ENCODE data around the gene ENOSF1. TPM values are rescaled to one million over a fixed set of nuclear protein-coding genes. Genes with fewer than 3 reads are reported as not detected.
A peak's percentile ranks its signal among the peaks of the same experiment; 100 is the strongest.

The ENOSF1 gene
- total RNA-seq, 1 donor = 47.0 TPM

GRCh38 chr18:750456-750855, 38.0 kb upstream of the ENOSF1 start:
- H3K79me2 ChIP-seq (ENCODE audit: insufficient read depth, low read length) = peaks cover 2% of the 10 kb centered on the region
- H3K4me2 ChIP-seq (ENCODE audit: insufficient read depth, low read length) = no peak overlapping the region
- H3K36me3 ChIP-seq (ENCODE audit: insufficient read depth, low read length) = peaks cover 28% of the 10 kb centered on the region
- H3K27ac ChIP-seq (ENCODE audit: low read depth, low read length) = no peak overlapping the region
- DNase-seq (ENCODE audit: insufficient read length, low spot score, missing footprints) = no peak
- no peaks in the 10 kb centered on the region for H3K27me3 ChIP-seq (ENCODE audit: insufficient read depth, low read length)
- H4K20me1 ChIP-seq (ENCODE audit: insufficient read depth, low read length) = no peaks in the 10 kb centered on the region
- no peak overlapping the region for H3K4me3 ChIP-seq (ENCODE audit: insufficient read depth, low read length)
- no peaks in the 10 kb centered on the region for H3K9me3 ChIP-seq (ENCODE audit: low read depth, low read length)
- no peak overlapping the region for H2AFZ ChIP-seq (ENCODE audit: low read length)
- H3K4me1 ChIP-seq (ENCODE audit: insufficient read depth, low read length) = no peaks in the 10 kb centered on the region
- TF ChIP-seq CTCF (IDR thresholded peaks at IDR 0.05; ENCODE audit: extremely low read depth, low read depth, low read length) = no peak

- Histone ChIP-seq H3K9me3 (ENCODE audit: low read depth, low read length) (no peaks in the 10 kb centered on the region), H4K20me1 (ENCODE audit: insufficient read depth, low read length) (no peaks in the 10 kb centered on the region), H3K4me3 (ENCODE audit: insufficient read depth, low read length) (no peak overlapping the region), H3K4me2 (ENCODE audit: insufficient read depth, low read length) (no peak overlapping the region), H3K4me1 (ENCODE audit: insufficient read depth, low read length) (no peaks in the 10 kb centered on the region), H2AFZ (ENCODE audit: low read length) (no peak overlapping the region), H3K27ac (ENCODE audit: low read depth, low read length) (no peak overlapping the region), H3K36me3 (ENCODE audit: insufficient read depth, low read length) (peaks cover 34% of the 10 kb centered on the region), H3K79me2 (ENCODE audit: insufficient read depth, low read length) (no peaks in the 10 kb centered on the region), H3K27me3 (ENCODE audit: insufficient read depth, low read length) (no peaks in the 10 kb centered on the region)
- DNase-seq (ENCODE audit: insufficient read length, low spot score, missing footprints) = no peak
- TF ChIP-seq CTCF (IDR thresholded peaks at IDR 0.05; ENCODE audit: extremely low read depth, low read depth, low read length) = no peak
These were observed 32.6 kb upstream of the ENOSF1 start for GRCh38 chr18:744832-745597.

GRCh38 chr18:741931-742512, 29.6 kb upstream of the ENOSF1 start:
- Histone ChIP-seq H2AFZ (ENCODE audit: low read length) (no peak overlapping the region), H3K79me2 (ENCODE audit: insufficient read depth, low read length) (no peaks in the 10 kb centered on the region), H3K4me3 (ENCODE audit: insufficient read depth, low read length) (no peak overlapping the region), H3K4me2 (ENCODE audit: insufficient read depth, low read length) (no peak overlapping the region), H3K4me1 (ENCODE audit: insufficient read depth, low read length) (no peaks in the 10 kb centered on the region), H3K27me3 (ENCODE audit: insufficient read depth, low read length) (no peaks in the 10 kb centered on the region), H4K20me1 (ENCODE audit: insufficient read depth, low read length) (no peaks in the 10 kb centered on the region), H3K9me3 (ENCODE audit: low read depth, low read length) (no peaks in the 10 kb centered on the region), H3K36me3 (ENCODE audit: insufficient read depth, low read length) (peaks cover 37% of the 10 kb centered on the region), H3K27ac (ENCODE audit: low read depth, low read length) (no peak overlapping the region)
- peak; percentile 83 for DNase-seq (ENCODE audit: insufficient read length, low spot score, missing footprints)
- peak; percentile 58 for TF ChIP-seq CTCF (IDR thresholded peaks at IDR 0.05; ENCODE audit: extremely low read depth, low read depth, low read length)

GRCh38 chr18:732371-732770, 19.9 kb upstream of the ENOSF1 start:
- peaks cover 7% of the 10 kb centered on the region for H3K4me1 ChIP-seq (ENCODE audit: insufficient read depth, low read length)
- H3K36me3 ChIP-seq (ENCODE audit: insufficient read depth, low read length) = peaks cover 15% of the 10 kb centered on the region
- TF ChIP-seq CTCF (IDR thresholded peaks at IDR 0.05; ENCODE audit: extremely low read depth, low read depth, low read length) = no peak
- H3K9me3 ChIP-seq (ENCODE audit: low read depth, low read length) = no peaks in the 10 kb centered on the region
- no peak overlapping the region for H3K27ac ChIP-seq (ENCODE audit: low read depth, low read length)
- H3K27me3 ChIP-seq (ENCODE audit: insufficient read depth, low read length) = no peaks in the 10 kb centered on the region
- DNase-seq (ENCODE audit: insufficient read length, low spot score, missing footprints) = no peak
- H3K4me3 ChIP-seq (ENCODE audit: insufficient read depth, low read length) = no peak overlapping the region
- H2AFZ ChIP-seq (ENCODE audit: low read length) = no peak overlapping the region
- no peaks in the 10 kb centered on the region for H4K20me1 ChIP-seq (ENCODE audit: insufficient read depth, low read length)
- H3K4me2 ChIP-seq (ENCODE audit: insufficient read depth, low read length) = no peak overlapping the region
- H3K79me2 ChIP-seq (ENCODE audit: insufficient read depth, low read length) = no peaks in the 10 kb centered on the region

Measured in osteoblast (primary cell).